Measurements from ENCODE around the gene PSORS1C2.

DNA sequence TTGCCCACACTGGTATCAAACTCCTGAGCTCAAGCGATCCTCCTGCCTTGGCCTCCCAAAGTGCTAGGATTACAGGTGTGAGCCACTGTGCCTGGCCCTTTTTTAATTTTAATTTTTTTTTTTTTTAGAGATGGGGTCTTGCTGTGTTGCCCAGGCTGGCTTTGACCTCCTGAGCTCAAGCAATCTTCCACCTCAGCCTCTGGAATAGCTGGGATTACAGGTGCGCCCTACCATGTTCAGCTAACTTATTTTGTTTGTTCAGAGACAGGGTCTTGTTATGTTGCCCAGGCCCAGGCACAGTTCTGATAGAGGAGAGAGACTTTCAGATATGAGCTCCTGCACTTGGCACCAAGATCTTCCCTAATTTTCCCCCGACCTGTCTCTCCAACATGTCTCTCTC is 8.1 kb downstream of the PSORS1C2 start:
- TF ChIP-seq, protein P1, sequence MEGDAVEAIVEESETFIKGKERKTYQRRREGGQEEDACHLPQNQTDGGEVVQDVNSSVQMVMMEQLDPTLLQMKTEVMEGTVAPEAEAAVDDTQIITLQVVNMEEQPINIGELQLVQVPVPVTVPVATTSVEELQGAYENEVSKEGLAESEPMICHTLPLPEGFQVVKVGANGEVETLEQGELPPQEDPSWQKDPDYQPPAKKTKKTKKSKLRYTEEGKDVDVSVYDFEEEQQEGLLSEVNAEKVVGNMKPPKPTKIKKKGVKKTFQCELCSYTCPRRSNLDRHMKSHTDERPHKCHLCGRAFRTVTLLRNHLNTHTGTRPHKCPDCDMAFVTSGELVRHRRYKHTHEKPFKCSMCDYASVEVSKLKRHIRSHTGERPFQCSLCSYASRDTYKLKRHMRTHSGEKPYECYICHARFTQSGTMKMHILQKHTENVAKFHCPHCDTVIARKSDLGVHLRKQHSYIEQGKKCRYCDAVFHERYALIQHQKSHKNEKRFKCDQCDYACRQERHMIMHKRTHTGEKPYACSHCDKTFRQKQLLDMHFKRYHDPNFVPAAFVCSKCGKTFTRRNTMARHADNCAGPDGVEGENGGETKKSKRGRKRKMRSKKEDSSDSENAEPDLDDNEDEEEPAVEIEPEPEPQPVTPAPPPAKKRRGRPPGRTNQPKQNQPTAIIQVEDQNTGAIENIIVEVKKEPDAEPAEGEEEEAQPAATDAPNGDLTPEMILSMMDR (IDR thresholded peaks at IDR 0.05): no peak
- TF ChIP-seq POLR2A (IDR thresholded peaks at IDR 0.05): no peak

All from testis (tissue), 2 donors.